GM18520 (cell line): Measurements from ENCODE around the gene VENTX.

Source experiments
- ATAC-seq: cut with Tn5 transposase; IDR thresholded peaks from one replicate; pipeline ENCODE4 v1.9.1; 2021; ENCODE audit not compliant: unreplicated experiment

VENTX gene, protein sequence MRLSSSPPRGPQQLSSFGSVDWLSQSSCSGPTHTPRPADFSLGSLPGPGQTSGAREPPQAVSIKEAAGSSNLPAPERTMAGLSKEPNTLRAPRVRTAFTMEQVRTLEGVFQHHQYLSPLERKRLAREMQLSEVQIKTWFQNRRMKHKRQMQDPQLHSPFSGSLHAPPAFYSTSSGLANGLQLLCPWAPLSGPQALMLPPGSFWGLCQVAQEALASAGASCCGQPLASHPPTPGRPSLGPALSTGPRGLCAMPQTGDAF

DNA sequence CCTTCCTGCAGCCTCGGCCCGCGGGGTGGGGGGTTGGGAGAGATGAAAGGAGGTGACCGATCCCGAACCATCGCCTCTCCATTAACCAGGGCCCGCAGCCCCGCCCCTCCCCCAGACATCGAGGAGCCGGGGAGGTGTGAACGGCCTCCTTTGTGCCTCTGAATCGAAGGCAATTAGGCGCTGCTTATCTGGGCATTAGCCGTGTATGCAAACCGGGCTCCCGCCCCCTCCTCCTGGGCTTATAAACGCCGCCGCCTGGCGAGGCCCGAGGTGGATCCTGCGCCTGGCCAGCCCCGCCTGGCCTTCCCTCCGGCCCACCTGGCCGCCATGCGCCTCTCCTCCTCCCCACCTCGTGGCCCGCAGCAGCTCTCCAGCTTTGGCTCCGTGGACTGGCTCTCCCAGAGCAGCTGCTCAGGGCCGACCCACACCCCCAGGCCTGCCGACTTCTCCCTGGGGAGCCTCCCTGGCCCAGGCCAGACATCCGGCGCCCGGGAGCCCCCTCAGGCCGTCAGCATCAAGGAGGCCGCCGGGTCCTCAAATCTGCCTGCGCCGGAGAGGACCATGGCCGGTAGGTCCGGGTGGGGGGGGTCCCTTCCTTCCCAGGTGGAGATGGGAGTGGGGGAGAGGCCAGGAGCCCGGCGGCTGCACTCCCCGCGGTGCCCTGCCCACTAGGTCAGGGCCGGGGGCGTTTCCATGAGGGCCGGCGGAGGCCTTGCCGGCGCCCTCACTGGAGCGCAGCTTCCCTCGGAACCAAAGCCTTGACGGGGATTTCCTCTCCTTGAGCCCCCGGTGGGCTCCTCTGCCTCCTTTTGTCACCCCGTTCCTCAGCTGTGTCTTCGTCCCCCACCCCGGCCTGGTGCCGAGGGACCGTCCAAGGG lies at the start of gene VENTX:
Gene VENTX, plus strand, starts transcription at position 268 of the 878 bp plus-strand sequence. Its CDS starts 60 bp downstream, at position 328.
- no peak for ATAC-seq

DNA sequence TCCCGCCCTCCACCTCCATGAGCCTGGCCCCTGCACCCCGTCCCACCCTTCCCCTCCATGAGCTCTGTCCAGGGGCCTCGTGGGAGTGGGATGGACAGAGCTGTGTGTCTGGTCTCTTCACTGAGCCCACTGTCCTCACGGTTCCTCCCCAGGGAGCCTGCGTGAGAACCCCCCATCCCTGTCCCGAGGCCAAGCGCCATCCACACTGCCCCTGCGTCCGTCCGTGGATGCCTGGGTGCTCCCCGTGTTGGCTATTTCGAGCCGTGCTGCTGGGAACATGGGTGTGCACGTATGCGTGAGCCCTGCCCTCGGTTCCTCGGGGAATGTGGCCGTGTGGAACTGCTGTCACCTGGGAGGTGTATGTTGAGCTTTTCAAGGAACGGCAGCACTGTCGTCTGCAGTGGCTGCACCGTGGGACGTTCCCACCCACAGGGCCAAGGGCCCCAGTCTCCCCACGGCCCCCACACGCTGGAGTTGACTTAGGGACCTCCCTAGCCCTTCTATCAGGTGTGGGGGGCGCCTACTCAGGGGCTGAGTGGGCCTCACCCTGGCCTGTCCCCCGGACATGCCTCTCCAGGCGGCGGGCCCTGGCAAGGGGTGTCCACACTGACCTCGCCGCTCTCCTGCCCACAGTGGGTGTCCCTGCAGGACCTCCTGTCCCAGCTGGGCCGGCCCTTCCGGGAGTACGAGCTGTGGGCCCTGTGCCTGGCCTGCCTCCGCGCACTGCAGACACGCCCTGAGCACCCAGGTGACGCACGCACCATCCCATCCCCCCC lies 49.6 kb upstream of the VENTX start:
- ATAC-seq: no peak

DNA sequence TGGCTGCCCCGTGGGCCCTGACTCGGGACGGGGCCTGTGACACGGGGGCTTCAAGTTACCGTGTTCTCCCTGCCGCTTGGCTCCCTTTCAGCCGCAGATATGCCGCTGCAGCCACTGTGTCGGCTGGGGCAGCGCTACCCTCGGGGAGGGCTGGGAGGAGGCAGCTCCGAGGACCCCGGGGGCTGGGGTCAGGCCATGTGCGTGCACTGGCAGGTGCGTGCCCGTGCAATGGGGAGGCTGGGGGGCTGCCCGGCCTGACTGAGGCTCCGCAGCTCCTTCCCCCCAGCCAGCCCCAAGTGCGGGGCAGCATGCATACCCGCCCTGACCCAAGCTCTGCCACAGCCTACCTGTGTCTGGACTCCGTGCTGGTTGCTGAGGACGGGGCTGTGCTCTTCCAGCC lies 48.4 kb upstream of the VENTX start:
- ATAC-seq: no peak

DNA sequence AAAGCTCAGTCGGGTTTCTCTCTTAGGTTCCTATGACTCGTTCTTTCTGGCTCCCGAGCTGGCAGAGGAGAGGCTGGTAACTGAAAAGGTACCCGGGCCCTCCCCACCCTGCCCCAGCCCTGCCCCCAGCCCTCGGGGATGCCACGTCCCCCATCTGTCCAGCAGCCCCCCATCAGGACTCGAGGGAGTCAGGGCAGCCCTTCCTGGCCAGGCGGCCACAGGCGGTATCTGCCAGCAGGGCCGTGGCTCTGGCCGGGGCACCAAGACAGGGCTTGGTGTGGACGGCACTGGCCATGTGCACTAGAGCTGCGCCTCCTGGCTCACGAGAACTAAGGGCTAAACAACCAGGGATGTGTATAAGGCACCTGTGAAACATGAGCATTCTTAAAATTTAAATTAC lies 47.9 kb upstream of the VENTX start:
- no peak for ATAC-seq

DNA sequence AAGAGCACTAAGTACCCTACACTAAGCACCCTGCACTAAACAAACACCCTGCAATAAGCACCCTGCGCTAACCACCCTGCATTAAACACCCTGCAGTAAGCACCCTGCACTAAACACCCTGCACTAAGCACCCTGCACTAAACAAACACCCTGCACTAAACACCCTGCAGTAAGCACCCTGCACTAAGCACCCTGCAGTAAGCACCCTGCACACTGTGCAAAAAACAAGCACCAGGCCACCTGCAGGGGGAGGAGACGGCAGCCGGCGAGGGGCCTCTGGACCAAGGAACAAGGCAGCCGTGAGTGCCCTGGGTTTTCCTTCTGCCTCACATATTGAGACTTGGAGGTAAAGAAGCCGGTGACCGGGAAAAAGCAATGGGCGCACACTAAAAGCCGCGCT lies 47.4 kb upstream of the VENTX start:
- no peak for ATAC-seq

DNA sequence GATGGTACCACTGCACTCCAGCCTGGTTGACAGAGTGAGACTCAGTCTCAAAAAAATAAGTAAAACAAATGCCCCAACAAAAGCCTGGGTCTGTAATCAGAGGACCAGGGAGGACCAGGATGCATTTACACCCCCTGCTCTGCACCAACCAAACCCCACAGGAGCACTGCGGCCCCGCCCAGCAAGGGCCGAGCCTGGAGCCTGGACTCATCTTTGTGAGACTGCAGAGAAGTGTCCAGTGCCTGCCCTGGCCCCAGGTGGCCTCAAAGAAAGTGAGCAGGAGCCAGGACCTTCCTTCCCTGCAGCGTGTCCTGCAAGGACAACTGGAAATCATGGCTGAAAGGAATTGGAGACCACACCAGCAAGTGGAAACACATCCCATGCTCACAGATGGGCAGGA lies 46.0 kb upstream of the VENTX start:
- no peak for ATAC-seq

DNA sequence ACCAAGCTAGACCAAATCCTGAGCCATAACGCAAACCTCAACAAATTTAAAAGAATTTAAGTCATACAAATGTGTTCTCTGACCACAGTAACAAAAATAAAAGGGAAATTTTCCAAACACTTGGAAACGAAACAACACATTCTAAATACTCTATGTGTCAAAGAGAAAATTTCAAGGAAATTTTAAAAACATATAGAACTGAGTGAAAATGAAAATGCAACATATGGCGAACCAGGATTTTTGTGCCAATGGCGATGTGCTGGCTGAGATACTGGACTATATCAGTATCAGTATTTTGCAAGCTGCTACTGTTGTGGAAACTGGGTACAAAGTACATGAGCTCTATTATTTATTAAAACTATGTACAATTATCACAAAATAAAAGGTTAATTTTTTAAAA lies 43.5 kb upstream of the VENTX start:
- no peak for ATAC-seq

DNA sequence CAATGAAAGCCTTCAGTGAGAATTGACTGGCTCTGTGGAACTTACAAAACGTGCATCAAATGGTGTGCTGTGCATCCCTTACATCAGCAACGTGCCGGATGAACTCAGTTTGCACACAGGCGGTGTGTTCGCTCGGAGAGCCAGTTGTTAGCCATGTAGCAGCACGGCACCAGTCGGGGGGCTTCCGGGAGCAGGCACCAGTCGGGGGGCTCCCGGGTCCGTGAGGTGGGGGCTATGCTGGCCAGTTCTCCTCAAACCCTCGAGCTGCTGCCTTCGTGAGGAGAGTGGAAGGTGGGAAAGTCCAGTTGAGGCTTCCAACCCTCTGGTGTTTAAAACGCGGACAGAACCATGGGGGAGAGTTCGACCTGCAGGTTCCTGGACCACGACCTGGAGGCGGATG lies 42.6 kb upstream of the VENTX start:
- no peak for ATAC-seq

DNA sequence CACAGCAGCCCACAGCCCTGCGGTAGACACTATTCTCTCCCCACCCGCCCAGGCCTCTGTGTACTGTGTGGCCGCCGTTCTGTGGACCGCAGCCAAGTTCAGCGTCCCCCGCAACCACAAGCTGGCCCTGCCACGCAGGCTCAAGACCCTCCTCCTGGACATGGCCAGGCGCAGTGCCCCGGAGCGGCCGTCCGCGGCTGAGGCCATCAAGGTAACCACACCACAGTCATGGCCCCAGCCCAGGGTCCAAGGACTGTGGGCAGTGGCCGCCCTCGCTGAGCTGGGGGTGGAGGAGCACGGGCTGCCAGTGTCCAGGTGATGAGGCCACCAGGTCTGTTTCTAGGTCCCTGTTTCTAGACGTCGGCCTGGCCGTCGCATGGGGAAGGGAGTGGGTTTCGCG lies 42.0 kb upstream of the VENTX start:
- no peak for ATAC-seq

DNA sequence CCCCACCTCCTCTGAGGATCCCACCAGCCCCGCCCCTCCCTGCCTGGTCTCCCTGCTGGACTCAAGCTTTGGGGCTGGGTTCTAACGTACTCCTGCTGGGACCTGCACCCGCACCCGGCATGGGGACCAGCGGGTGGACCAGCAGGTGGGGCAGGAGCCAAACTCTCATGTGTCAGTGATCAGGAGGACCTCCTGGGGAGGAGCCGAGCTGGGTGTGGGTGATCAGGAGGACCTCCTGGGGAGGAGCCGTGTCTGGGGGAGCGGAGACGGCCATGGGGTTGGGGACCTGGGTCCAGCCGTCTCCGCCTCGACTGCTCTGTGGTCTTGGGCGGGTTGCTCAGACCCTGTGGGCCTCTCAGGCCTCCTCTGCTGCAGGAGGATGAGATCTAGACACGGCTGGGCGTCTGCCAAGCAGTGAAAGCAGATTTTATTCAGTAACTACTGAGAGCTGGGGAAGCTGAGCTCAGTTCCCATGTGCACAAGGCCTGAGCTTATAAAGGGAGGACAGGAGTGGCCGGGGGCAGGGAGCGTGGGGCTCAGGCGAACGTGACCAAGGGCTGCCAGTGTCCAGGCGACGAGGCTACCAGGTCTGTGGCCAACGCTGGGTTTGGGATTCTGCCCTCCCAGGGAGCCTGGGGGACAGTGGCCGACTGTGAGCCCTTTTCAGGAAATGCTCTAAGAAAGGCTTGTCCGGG lies 41.3 kb upstream of the VENTX start:
- ATAC-seq: no peak

DNA sequence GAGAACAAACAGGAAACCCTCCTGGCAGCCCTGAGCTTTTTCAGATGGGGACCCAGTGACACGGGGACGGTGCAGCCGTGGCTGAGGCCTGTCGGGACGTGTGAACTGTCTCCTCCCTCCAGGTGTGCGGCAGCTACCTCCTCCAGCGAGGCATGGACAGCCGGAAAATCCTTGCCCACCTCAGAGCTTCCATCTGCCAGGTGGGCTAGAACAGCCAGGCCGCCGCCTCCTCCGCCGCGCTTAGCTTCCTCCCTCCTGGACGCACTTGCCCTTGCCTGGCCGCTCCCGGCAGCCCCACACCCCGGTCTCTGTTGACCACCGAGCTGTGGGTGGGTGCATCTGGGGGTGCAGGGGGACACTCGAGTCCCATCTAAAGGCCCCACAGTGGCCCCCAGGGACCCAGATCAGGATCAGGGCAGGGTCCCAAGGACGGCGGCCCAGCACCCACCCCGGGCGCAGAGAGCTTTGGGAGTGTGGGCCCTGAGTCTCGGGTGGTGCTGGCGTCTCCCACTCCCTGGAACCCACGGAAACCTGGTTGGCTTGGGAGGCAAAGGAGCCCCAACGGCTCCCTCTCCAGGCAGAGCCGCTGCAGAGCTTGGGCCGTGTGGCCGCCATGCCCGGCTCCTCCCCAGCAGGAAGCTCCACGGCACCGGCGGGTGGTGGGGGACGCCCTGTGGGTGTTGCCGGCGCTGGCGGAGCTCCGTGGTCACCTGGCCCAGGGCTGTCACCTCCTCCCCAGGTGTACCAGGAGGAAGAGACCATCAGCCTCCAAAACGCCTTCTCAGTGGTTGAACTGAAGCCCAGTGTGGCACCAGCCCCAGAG lies 40.5 kb upstream of the VENTX start:
- no peak for ATAC-seq

DNA sequence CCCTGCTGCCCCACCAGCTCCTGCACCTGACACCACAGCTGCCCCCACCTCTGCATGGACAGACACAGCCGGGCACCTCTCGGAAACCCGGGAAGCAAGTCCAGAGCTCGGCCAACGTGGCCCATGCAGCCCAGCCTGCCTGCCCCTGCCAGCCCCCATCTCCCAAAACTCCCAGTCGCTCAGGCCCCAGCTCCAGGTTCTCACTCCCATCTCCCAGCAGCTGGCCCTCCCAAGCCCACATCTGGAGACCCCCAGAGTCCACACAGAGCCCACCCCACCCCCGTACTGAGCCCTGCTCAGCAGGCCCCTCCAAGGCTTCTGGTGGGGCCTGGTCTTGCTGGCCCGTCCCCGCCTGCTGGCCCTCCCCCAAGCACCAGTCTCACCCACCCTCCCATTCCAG lies 39.9 kb upstream of the VENTX start:
- ATAC-seq: no peak

DNA sequence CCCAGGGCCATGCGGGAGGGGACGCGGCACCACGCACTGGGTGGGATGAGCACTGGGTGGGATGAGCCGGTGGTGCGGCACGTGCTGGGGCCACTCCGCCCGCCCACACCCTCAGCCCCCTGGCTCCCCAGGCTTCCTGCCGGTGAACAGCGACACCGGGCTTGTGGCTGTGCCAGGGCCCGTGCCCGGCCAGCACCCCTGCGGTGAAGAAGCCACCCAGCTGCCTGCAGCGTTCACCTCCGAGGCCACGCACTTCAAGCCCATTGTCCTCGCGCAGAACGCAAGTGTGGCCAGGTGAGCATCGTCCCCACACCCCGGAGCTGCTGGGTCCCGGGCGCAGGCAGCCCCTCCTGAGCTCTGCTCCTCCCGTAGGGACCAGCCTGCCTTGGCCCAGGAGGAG lies 39.4 kb upstream of the VENTX start:
- no peak for ATAC-seq

DNA sequence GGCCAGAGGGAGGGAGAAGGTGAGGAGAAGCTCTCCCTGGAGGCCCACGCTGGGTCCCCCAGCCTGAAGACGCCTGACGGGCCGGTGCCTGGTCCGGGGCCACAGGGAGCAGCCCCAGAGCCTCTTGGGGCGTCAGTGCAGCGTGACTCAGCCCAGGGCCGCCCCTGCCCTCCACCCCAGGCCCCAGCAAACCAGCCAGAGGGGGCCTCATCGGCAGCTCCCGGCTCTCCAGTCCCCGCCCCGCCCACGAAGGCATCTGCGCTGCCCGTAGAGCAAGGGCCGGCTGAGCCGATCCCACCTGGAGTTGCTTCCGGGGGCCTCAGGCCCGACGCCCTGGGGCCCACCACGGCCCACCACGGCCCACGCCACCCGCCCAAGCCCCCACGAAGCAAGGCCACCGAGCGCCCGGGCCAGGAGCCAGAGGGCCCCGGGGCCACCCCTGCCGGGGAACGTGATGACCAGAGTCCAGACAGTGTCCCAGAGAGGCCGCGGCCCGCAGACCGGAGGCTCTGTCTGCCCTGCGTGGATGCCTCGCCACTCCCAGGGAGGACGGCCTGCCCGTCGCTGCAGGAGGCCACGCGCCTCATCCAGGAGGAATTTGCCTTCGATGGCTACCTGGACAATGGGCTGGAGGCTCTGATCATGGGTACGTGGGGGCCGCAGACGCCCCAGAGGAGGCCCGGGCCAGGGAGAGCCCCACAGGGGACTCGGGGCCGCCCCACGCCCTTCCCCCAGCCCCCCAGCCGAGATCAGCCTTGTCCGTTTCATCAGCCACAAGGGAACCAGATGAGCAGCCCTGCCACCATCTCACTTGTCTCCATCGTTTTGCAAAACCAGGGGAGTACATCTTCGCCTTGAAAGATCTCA lies 38.8 kb upstream of the VENTX start:
- ATAC-seq: no peak

DNA sequence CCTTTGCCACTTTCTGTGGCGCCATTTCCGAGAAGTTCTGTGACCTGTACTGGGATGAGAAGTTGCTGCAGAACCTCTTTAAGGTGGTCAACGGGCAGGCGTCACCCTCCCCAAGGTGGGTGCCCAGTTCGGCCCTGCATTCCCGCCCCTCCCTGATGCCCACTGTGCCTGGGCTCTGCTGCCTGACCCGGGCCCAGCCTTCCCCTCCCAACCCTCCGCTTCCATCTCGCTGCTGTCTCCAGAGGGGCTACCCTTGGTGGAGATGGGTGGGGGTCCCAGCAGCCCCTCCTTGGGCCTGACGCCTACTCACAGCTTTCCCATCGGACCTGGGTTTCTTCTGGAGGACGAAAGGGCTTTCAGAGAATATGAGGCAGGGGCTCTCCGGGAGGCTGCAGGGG lies 38.2 kb upstream of the VENTX start:
- no peak for ATAC-seq

DNA sequence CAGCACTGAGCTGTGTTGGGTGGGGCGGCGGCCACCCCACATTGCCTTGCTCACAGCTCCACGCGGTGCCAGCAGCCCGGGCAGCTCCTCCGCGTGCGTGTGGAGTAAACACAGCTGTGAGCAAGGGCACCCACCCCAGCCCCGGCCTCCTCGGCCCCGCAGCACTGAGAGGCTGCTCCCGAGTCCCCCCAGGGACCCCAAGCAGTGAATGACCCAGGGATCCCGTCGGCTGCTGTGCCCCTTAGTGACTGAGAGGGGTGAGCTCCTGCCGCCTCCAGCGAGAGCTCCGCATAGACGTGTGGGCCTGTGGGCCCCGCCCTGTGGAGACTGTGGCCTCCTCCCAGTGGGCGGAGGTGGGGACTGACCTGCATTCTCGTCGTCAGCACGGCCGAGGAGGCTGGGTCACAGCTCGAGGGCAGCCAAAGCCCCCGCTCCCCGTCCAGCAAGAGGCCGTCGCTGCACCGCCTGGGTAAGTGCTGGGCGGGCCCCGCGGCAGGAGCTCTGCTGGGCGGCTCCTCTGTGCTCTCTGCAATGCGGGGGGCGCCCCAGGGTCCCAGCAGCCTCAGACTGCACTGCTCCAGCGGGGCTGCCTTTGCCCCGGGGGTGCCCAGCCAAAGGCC lies 37.6 kb upstream of the VENTX start:
- no peak for ATAC-seq

DNA sequence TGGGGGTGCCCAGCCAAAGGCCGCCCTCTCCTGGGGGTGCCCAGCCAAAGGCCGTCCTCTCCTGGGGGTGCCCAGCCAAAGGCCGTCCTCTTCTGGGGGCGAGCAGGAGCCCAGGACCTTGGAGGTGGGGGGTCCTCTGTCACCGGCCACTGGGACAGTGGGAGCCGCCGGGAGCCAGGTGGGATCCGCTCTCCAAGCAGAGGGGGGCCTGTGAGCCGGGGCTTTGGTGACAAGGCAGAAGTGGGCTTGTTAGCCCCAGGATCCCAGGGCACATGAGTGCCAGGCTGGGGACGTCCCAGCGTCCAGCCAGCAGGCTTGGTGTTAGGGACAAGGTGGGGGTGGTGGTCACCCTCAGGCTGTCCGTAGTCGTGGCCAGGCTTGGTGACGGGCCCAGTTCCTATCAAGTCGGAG lies 37.0 kb upstream of the VENTX start:
- ATAC-seq: no peak

DNA sequence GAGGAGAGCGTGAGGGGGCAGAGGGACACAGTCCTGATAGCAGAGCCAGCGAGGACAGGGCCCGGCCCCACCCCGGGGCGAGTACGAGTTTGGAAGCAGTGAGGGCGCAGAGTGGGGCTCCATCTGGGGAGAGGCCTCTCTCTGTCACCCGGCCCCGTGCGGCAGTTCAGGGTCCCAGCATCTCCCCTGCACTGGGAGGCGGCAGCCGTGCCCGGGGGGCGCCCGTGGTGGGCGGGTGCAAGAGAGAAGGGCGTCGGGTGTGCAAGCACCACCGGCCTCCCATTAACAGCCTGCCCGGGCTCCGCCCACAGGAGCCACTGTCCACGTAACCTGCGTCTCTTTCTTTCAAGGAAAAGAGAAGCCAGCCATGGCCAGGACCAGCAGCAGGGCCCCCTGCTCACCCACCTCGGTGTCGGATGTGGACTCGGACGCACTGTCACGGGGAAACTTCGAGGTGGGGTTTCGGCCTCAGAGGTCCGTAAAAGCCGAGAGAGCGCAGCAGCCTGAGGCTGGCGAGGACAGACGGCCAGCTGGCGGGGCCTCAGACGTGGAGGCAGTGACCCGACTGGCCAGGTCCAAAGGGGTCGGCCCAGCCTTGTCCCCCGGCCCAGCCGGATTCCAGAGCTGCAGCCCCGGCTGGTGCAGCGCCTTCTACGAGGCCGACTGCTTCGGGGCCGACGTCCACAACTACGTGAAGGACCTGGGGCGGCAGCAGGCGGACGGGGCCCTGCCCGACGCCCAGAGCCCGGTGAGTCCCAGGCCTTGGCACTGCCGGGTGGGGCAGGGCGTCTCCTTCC lies 36.3 kb upstream of the VENTX start:
- ATAC-seq: no peak
